Mesenteric fat pad (tissue), 1 donor: Measurements from ENCODE around the gene NMUR1. TPM values are rescaled to one million over a fixed set of nuclear protein-coding genes. Genes with fewer than 3 reads are reported as not detected.

Experiments used
- DNase-seq: peaks from one replicate; pipeline ENCODE4 v3.0.0-alpha.2; 2020; ENCODE audit warnings: low spot score
- total RNA-seq: library from RNA; stranded (reverse); fragmentation: NEBNext Ultra II Directional; extraction: Animal tissue kit (Norgen Biotek cat#: 25700); gene quantifications from one replicate; pipeline ENCODE4 v1.2.1, GENCODE V29; 2021
- donor health status: DM: yes; HTN: yes; CAD: no.

The NMUR1 gene
- total RNA-seq, 1 donor from 2014 or later = 1.4 TPM

- no peak for DNase-seq
These were observed 24.1 kb upstream of the NMUR1 start for GRCh38 chr2:231554327-231554726.

GRCh38 chr2:231552752-231553151 is 22.5 kb upstream of the NMUR1 start:
- no peak for DNase-seq

- no peak for DNase-seq
These were observed 19.4 kb upstream of the NMUR1 start for GRCh38 chr2:231549446-231550239.

GRCh38 chr2:231548752-231549151 is 18.5 kb upstream of the NMUR1 start:
- no peak for DNase-seq

GRCh38 chr2:231547315-231548110 is 17.3 kb upstream of the NMUR1 start:
- DNase-seq = no peak

GRCh38 chr2:231546014-231546715 is 15.9 kb upstream of the NMUR1 start:
- no peak for DNase-seq

- no peak for DNase-seq
These were observed 15.1 kb upstream of the NMUR1 start for GRCh38 chr2:231545105-231545902.

- DNase-seq = no peak
These were observed 11.9 kb upstream of the NMUR1 start for GRCh38 chr2:231542136-231542535.

- DNase-seq = no peak
These were observed 11.4 kb upstream of the NMUR1 start for GRCh38 chr2:231541645-231542044.

GRCh38 chr2:231539991-231540390 is 9.7 kb upstream of the NMUR1 start:
- no peak for DNase-seq

GRCh38 chr2:231535961-231536360 is 5.7 kb upstream of the NMUR1 start:
- DNase-seq = no peak

- no peak for DNase-seq
These were observed 3.5 kb upstream of the NMUR1 start for GRCh38 chr2:231533777-231534125.

GRCh38 chr2:231533086-231533776 is 3.0 kb upstream of the NMUR1 start:
- no peak for DNase-seq

- DNase-seq = no peak
These were observed 2.5 kb upstream of the NMUR1 start for GRCh38 chr2:231532756-231533035.

GRCh38 chr2:231531883-231532755 is 1.9 kb upstream of the NMUR1 start:
- no peak for DNase-seq

GRCh38 chr2:231531466-231531865 is 1.2 kb upstream of the NMUR1 start:
- DNase-seq = no peak

GRCh38 chr2:231528636-231529030 is 1.6 kb downstream of the NMUR1 start:
- no peak for DNase-seq

- no peak for DNase-seq
These were observed 2.1 kb downstream of the NMUR1 start for GRCh38 chr2:231527955-231528635.

- no peak for DNase-seq
These were observed 3.2 kb downstream of the NMUR1 start for GRCh38 chr2:231527091-231527395.
